Type B pancreatic cell (in vitro differentiated cells): Measurements from ENCODE around the gene LGI1. TPM values are rescaled to one million over a fixed set of nuclear protein-coding genes. Genes with fewer than 3 reads are reported as not detected.

Source experiments
- DNase-seq: peaks from one replicate; pipeline ENCODE4 v3.0.0; 2021; ENCODE audit warnings: mixed read lengths; ENCODE audit not compliant: unreplicated experiment; ENCODE audit errors: extremely low spot score
- H3K27ac Mint-ChIP-seq: 2 replicates; pipeline ENCODE4 v1.8.0; 2021; ENCODE audit warnings: mild to moderate bottlenecking, mixed read lengths
- H3K27me3 Mint-ChIP-seq: 2 replicates; pipeline ENCODE4 v1.8.0; 2021; ENCODE audit warnings: mixed read lengths
- H3K36me3 Mint-ChIP-seq: 2 replicates; pipeline ENCODE4 v1.8.0; 2021; ENCODE audit warnings: mixed read lengths
- H3K4me1 Mint-ChIP-seq: one replicate; pipeline ENCODE4 v1.8.0; 2021; ENCODE audit warnings: mixed read lengths; ENCODE audit not compliant: unreplicated experiment
- H3K4me3 Mint-ChIP-seq: 2 replicates; pipeline ENCODE4 v1.8.0; 2021; ENCODE audit warnings: mild to moderate bottlenecking, mixed read lengths
- H3K9me3 Mint-ChIP-seq: 2 replicates; pipeline ENCODE4 v1.8.0; 2021; ENCODE audit warnings: mixed read lengths
- total RNA-seq: library from RNA; stranded (reverse); gene quantifications from 2 replicates; pipeline ENCODE4 v1.2.1, GENCODE V29; 2021; ENCODE audit warnings: low replicate concordance
- TF ChIP-seq, protein P1 (sequence below): fragments of 200-600 bp; sonication (generic); conservative IDR thresholded peaks from 2 replicates; pipeline ENCODE4 v1.5.0; 2021; ENCODE audit warnings: antibody characterized with exemption, mild to moderate bottlenecking

Gene LGI1
- total RNA-seq, 1 donor from 2014 or later = 0.85 TPM

DNA sequence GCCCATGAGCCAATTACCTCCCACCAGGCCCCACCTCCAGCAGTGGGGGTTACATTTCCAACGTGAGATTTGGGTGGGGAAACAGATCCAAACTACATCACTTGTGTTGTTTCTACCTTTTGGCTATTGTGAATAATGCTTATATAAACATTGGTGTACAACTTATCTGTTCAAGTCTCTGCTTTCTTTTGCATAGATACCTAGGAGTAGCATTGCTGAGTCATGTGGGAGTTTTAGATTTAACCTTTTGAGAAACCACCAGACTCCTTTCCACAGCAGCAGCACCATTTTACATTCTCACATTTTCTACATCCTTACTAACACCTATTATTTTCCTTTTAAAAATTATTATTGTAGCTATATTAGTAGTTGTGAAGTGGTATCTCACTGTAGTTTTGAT lies 41.0 kb upstream of the LGI1 start:
- Mint-ChIP-seq H3K4me3 (no peak overlapping the region), H3K36me3 (no peaks in the 10 kb centered on the region), H3K27ac (no peak overlapping the region), H3K27me3 (peaks cover 6% of the 10 kb centered on the region), H3K9me3 (no peaks in the 10 kb centered on the region), H3K4me1 (no peaks in the 10 kb centered on the region)
- TF ChIP-seq, protein P1, sequence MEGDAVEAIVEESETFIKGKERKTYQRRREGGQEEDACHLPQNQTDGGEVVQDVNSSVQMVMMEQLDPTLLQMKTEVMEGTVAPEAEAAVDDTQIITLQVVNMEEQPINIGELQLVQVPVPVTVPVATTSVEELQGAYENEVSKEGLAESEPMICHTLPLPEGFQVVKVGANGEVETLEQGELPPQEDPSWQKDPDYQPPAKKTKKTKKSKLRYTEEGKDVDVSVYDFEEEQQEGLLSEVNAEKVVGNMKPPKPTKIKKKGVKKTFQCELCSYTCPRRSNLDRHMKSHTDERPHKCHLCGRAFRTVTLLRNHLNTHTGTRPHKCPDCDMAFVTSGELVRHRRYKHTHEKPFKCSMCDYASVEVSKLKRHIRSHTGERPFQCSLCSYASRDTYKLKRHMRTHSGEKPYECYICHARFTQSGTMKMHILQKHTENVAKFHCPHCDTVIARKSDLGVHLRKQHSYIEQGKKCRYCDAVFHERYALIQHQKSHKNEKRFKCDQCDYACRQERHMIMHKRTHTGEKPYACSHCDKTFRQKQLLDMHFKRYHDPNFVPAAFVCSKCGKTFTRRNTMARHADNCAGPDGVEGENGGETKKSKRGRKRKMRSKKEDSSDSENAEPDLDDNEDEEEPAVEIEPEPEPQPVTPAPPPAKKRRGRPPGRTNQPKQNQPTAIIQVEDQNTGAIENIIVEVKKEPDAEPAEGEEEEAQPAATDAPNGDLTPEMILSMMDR = no peak
- no peak for DNase-seq

DNA sequence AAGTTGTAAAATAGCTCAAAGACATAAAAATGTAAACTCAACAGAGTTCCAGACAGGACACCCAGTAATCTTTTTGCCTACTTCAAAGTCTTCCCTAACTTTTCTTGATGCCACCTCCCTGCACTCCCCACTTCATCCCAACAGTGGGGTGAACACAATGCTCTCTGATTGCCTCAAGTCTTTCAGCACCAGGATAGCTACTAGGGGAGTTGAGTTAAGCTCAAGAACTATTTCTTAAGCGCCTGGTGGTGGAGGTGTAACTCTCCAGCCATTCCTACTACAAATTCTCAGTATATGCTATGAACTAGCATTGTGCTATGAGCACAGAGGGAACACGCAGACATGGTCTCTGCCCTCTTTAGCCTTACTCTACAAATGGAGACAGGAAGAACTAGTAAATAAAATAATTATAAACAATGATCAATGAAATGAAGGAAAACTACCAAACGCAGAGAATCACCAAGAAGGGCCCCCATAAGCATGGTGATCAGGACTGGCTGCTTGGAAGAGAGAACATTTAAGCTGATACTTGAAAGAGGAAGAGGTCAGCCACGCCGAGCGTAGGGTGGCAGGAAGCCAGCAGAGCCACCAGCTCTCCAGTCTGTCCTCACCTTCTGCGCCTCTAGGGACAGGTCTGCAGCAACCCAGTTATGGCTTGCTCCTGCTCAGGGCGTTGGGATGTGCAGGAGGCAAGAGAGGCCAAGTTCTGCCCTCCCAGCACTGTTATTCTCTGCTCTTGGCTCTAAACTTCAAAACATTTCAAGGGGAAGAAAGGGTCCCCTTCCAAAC lies 38.6 kb upstream of the LGI1 start:
- TF ChIP-seq, protein P1 = no peak
- DNase-seq = no peak
- Mint-ChIP-seq H3K4me3 (no peak overlapping the region), H3K27me3 (peaks cover 9% of the 10 kb centered on the region), H3K27ac (no peak overlapping the region), H3K4me1 (no peaks in the 10 kb centered on the region), H3K36me3 (no peaks in the 10 kb centered on the region), H3K9me3 (no peaks in the 10 kb centered on the region)

DNA sequence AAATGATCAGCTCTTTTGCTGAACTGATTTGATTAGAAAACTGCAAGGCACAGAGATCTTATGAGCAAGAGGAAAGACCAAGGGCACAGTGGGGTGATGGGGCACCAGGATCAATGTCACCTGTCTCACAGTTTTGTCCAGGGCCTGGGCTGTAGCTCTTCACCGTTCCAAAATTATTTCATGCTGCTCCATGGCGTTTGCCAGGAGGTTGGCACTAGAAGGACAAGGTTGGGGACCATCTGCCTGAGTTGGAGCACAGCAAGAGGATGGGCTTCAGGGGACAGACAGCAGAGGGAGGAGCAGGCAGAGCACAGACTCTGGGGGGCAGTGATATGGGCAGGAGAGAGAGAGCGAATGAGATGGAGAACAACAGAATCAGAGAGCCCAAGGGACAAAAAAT lies 37.8 kb upstream of the LGI1 start:
- no peak for DNase-seq
- Mint-ChIP-seq H3K36me3 (no peaks in the 10 kb centered on the region), H3K9me3 (no peaks in the 10 kb centered on the region), H3K4me3 (no peak overlapping the region), H3K27me3 (peaks cover 10% of the 10 kb centered on the region), H3K4me1 (no peaks in the 10 kb centered on the region), H3K27ac (no peak overlapping the region)
- TF ChIP-seq, protein P1 = no peak

DNA sequence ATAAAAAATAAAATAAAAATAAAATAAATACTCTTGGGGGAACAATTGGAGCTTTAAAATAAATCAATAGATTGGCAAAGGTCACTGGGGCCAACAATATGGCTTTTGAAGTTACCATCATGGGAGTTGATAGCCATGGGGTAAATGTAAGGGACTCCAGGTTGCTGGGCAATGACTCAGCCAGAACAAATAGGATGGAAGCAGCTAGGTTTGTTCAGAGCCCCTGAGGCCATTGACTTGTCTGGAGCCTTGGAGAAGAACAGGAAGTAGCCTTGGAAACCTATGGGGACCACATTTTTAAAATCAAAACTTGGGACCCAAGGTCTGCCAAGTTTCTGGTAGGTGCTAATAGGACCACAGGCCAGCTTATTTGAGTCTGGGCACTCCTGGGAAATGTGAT lies 35.2 kb upstream of the LGI1 start:
- Mint-ChIP-seq H3K27me3 (peaks cover 32% of the 10 kb centered on the region), H3K9me3 (no peaks in the 10 kb centered on the region), H3K27ac (no peak overlapping the region)

DNA sequence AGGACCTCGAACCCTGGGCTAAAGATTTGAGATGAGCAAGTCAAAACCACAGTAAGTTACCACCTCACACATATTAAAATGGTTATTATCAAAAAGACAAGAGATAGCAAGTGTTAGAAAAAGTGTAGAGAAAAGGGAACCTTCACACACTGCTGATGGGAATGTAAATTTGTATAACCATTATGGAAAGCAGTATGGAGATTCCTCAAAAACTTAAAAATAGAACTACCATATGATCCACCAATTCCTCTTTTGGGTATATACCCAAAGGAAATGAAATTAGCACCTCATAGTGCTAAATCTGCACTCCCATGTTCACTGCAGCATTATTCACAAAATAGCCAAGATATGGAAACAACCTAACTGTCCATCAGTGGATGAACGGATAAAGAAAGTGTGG lies 34.6 kb upstream of the LGI1 start:
- Mint-ChIP-seq H3K9me3 (no peaks in the 10 kb centered on the region), H3K36me3 (no peaks in the 10 kb centered on the region), H3K4me1 (no peaks in the 10 kb centered on the region), H3K4me3 (no peak overlapping the region), H3K27ac (no peak overlapping the region), H3K27me3 (peaks cover 36% of the 10 kb centered on the region)
- no peak for DNase-seq
- TF ChIP-seq, protein P1 = no peak

More for the DNA sequence above, 35.2 kb upstream of the LGI1 start:
- H3K36me3 Mint-ChIP-seq = no peaks in the 10 kb centered on the region
- no peaks in the 10 kb centered on the region for H3K4me1 Mint-ChIP-seq
- no peak overlapping the region for H3K4me3 Mint-ChIP-seq
- DNase-seq = no peak
- TF ChIP-seq, protein P1 = no peak
